ENCODE measurements around the gene PWP1.
"Not testable (repeated sequence)": the region's sequence is repeated elsewhere in the genome, so short reads cannot be mapped to it uniquely, and the experiment has no call there.

Gene PWP1

DNA sequence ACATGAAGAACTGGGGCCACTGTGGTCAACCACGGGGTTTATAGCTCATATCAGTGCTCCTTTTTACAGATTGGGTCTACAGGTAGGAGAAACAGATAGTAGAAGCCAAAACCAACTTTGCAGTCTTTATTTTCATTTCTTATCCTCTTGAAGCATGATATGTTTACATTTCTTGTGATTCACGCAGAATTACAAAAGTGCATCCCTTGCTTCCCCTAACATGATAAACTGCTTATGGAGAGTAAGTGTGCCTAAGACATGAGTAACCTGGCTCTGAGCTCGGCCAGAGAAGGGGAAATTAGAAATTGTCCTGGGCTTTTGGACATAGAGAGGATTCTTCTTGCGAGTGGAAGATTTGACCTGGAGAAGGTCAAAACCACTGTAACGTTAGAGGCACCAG is 18.4 kb downstream of the PWP1 start:
- TF ChIP-seq, protein P1, sequence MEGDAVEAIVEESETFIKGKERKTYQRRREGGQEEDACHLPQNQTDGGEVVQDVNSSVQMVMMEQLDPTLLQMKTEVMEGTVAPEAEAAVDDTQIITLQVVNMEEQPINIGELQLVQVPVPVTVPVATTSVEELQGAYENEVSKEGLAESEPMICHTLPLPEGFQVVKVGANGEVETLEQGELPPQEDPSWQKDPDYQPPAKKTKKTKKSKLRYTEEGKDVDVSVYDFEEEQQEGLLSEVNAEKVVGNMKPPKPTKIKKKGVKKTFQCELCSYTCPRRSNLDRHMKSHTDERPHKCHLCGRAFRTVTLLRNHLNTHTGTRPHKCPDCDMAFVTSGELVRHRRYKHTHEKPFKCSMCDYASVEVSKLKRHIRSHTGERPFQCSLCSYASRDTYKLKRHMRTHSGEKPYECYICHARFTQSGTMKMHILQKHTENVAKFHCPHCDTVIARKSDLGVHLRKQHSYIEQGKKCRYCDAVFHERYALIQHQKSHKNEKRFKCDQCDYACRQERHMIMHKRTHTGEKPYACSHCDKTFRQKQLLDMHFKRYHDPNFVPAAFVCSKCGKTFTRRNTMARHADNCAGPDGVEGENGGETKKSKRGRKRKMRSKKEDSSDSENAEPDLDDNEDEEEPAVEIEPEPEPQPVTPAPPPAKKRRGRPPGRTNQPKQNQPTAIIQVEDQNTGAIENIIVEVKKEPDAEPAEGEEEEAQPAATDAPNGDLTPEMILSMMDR (IDR thresholded peaks at IDR 0.05; ENCODE audit: low read depth, low read length, missing control alignments) = no peak
- no peak for DNase-seq (ENCODE audit: extremely low read depth, low read depth)
- no peak overlapping the region for H3K4me3 ChIP-seq (replicated peaks; ENCODE audit: low read depth, low read length)

DNA sequence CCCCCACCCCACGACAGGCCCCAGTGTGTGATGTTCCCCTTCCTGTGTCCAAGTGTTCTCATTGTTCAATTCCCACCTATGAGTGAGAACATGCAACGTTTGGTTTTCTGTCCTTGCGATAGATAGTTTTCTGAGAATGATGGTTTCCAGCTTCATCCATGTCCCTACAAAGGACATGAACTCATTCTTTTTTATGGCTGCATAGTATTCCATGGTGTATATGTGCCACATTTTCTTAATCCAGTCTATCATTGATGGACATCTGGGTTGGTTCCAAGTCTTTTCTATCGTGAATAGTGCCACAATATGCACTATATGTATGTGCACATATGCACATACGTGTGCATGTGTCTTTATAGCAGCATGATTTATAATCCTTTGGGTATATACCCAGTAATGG is 19.9 kb downstream of the PWP1 start:
- DNase-seq (ENCODE audit: extremely low read depth, low read depth); H3K4me3 ChIP-seq (replicated peaks; ENCODE audit: low read depth, low read length): not testable (repeated sequence)

DNA sequence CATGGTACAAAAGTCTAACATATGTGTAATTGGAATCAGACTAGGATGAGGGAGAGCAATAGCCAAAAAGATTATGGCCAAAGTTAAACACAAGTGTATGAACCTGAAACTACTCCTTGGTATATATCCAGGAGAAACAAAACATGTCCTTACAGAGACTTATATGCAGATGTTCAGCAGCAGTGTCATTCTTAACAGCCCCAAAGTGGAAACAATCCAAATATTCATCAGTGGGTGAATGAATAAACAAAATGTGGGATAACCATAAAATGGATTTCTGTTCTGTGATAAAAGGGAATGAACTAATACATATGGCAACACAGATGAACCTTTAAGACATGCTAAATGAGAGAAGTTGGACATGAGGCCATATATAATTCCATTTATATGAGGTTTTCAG is 30.2 kb downstream of the PWP1 start:
- no peak for DNase-seq (ENCODE audit: extremely low read depth, low read depth)
- H3K4me3 ChIP-seq (replicated peaks; ENCODE audit: low read depth, low read length) = no peak overlapping the region
- TF ChIP-seq, protein P1 (IDR thresholded peaks at IDR 0.05; ENCODE audit: low read depth, low read length, missing control alignments) = no peak

DNA sequence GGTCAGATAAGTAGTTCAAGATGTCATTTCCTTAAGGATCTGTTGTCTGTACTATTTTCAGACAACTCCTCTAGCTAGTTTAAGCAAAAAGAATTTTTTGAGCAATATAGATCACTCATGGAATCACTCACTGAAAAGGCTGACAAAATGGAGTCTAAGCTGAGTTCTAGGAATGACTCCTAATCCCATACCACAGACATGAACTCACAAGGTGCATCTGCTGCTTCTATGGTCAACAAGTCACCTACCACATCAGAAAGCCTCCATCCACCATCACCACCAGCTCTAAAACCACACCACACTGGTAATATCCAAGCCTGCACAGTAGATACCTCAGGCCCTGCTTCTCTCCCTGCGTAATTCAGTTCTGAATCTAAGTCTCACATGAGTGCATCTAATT is 33.0 kb downstream of the PWP1 start:
- no peak for DNase-seq (ENCODE audit: extremely low read depth, low read depth)
- TF ChIP-seq, protein P1 (IDR thresholded peaks at IDR 0.05; ENCODE audit: low read depth, low read length, missing control alignments) = no peak
- no peak overlapping the region for H3K4me3 ChIP-seq (replicated peaks; ENCODE audit: low read depth, low read length)

DNA sequence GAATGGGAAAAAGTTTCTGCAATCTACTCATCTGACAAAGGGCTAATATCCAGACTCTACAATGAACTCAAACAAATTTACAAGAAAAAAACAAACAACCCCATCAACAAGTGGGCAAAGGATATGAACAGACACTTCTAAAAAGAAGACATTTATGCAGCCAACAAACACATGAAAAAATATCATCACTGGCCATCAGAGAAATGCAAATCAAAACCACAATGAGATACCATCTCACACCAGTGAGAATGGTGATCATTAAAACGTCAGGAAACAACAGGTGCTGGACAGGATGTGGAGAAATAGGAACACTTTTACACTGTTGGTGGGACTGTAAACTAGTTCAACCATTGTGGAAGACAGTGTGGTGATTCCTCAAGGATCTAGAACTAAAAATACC is 41.7 kb downstream of the PWP1 start:
- H3K4me3 ChIP-seq (replicated peaks; ENCODE audit: low read depth, low read length); DNase-seq (ENCODE audit: extremely low read depth, low read depth): not testable (repeated sequence)

DNA sequence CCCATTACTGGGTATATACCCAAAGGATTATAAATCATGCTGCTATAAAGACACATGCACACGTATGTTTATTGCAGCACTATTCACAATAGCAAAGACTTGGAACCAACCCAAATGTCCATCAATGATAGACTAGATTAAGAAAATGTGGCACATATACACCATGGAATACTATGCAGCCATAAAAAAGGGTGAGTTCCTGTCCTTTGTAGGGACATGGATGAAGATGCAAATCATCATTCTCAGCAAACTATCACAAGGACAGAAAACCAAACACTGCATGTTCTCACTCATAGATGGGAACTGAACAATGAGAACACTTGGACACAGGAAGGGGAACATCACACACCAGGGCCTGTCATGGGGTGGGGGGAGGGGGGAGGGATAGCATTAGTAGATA is 42.1 kb downstream of the PWP1 start:
- not testable (repeated sequence) for H3K4me3 ChIP-seq (replicated peaks; ENCODE audit: low read depth, low read length); DNase-seq (ENCODE audit: extremely low read depth, low read depth)

DNA sequence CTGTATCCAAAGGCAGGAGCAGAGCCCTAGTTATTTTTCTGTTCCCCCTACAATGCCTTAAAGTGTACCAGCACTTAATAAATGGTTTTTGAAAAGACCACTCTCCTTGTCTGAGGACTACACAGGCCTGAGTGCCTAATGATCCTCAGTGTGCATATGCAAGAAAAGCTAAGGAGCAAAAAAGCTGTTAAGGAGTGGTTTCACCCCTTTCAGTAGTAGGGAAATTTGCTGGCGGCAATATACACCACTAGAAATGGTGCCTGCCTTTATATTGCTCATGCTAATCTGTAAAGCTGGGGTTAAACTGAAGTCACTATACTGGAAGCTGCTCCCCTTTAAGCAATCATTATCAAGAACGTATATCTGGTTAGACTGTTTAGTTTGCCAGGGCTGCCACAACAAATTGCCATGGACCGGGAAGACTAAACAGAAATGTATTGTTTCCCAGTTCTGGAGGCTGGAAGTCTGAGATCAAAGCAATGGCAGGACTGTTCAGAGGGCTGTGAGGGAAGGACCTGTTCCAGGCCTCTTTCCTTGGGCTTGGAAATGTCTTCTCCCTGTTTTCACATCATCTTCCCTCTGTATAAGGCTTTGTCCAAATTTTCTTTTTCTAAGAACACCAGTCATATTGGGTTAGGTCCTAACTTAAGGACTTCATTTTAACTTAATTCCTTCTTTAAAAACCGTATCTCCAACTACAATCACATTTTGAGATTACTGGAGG is 45.2 kb downstream of the PWP1 start:
- no peak for DNase-seq (ENCODE audit: extremely low read depth, low read depth)
- H3K4me3 ChIP-seq (replicated peaks; ENCODE audit: low read depth, low read length) = no peak overlapping the region
- TF ChIP-seq, protein P1 (IDR thresholded peaks at IDR 0.05; ENCODE audit: low read depth, low read length, missing control alignments) = no peak

DNA sequence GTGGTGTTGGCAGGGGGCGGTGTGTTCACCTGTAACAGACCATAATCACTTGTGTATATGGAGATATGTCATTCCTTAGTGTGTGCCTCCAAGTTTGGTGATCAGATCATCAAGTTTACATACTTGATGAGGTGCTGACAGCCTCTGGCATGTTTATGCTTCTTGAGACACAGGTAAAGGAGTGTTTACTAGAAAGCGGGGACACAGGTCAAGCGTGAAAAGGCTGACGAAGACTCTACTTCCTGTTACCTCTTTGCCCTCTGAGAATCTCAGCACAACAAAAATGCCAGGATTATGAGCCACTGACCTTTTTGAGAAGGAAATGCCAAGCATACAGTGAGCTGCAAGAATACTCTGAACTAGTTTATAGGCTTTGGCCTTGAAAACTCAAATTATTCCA is 45.8 kb downstream of the PWP1 start:
- no peak overlapping the region for H3K4me3 ChIP-seq (replicated peaks; ENCODE audit: low read depth, low read length)
- DNase-seq (ENCODE audit: extremely low read depth, low read depth) = no peak
- TF ChIP-seq, protein P1 (IDR thresholded peaks at IDR 0.05; ENCODE audit: low read depth, low read length, missing control alignments) = no peak

Data from HFF-Myc (cell line).